ENCODE measurements around the gene SLC13A5.
A peak's percentile ranks its signal among the peaks of the same experiment; 100 is the strongest.
"Not testable (repeated sequence)": the region's sequence is repeated elsewhere in the genome, so short reads cannot be mapped to it uniquely, and the experiment has no call there.

The SLC13A5 gene

DNA sequence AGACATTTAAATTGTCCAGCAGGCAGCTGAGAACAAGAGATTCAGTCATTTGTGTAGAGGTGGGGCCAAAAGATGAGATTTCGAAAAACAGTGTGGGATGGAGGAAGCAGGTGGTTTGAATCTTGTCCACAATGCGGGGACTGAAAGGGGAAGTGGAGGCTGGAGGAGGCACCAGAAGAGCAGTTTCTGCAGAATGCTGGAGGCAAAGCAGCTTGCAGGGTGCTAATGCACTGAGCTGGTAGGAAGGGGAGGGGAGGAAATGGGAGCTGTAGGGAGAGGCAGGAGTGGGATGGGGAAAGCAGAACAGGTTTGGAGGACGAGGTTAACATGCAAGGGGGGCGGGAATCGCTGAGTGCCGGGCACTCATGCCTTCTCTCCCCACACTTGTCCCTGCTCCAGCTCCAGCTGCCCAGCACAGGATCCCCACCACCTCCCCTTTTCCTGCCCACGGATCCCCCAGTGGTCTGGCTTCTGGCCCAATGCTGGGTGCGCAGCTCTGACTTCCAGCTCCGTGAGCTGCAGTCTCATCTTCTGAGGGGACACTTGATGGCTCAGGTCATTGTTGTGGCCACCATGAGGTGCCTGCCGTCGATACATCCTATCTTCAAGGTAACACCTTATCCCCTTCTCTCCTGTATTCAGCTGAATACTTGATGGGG, 52.2 kb downstream of the SLC13A5 start:
- DNase-seq (ENCODE audit: low spot score) = no peak

DNA sequence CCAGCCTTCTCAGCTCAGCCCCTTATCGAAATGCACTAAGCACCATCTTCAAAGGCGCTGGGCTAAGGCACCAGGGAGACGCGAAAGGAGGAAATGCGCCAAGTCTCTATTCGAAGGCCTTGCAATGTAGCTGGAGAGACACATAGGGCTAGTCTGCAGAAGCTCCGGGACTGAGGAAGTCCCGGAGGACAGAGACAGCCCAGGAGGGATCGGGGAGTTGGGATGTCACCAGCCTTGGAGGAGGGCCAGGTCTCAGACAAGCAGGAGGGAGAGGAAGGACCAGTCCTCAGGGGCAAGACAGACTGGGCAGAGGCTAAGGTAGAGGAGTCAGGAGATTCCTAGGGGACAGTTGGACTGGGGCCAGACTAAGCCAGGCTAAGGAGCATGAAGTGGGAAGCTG, 53.1 kb downstream of the SLC13A5 start:
- no peak for DNase-seq (ENCODE audit: low spot score)

- not testable (repeated sequence) for DNase-seq (ENCODE audit: low spot score)
Measured at GRCh38 chr17:6658411-6658810, 54.8 kb downstream of the SLC13A5 start.

GRCh38 chr17:6657633-6658287, 55.4 kb downstream of the SLC13A5 start:
- DNase-seq (ENCODE audit: low spot score) = no peak

DNA sequence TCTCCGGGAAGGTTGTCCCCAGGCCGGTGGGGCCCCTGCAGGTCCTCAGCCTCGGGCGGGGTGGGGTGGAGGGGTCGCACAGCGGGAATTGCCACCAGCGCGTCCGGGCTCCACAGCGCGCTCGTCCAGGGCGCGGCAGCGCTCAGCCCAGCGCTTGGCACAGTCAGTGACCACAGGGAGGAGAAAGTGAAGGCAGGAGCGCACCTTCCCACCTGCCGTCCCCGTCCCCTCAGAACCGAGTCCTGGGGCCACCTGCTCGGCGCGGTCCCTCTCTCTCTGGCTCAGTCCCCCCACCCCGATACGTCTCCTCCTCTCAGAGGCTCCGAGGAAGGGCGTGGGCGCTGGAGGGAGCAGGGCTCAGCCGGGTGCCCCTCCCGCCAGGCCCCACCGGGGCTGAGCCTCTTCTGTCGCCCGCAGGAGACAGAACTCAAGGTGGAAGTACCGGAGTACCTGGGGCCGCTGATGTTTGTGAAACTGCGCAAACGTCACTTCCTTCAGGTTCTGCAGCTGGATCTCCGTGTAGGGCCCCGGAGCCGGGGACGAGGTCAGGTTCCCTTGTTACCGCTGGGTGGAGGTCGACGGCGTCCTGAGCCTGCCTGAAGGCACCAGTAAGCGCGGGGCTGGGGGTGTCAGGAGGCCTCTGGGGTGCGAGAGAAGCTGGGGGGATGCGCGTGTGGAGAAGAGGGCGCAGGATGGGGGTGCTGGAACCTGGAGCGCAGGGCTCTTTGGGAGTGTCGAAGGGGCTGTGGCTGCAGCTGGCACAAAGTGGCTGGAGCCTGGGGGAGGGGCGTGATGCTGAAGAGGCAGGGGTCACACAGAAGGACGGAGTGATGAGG, 56.2 kb downstream of the SLC13A5 start:
- not testable (repeated sequence) for DNase-seq (ENCODE audit: low spot score)

DNA sequence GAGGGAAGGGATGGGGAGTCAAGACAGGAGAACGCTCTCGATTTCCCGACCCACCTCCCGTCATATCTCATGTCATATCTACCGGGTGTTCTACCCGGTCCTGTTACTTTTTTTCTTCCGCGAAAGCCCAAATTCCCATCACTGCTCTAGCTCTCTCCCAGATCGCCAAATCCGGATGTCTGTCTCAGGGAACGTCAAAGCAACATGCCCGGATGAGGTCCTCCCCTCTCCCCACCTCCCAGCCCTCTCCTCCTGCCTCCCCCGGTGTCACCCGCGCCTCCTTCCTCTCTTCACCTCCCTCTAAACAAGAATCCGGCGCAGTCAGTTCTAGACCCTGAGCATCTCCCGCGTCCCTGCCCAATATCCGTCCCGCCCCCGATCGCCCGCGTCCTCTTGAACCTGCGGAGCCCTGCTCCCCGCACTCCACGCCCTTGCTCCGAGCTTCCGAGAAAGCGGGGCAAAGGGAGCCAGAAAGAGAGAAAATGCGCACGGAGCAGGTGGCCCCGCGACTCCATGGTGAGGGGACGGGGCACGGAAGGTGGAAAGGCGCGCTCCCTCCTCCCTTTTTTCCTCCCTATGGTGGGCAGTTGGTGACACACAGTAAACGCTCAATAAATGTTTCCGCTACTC, 57.3 kb downstream of the SLC13A5 start:
- DNase-seq (ENCODE audit: low spot score) = not testable (repeated sequence)

- DNase-seq (ENCODE audit: low spot score) = no peak
Measured at GRCh38 chr17:6654841-6655731, 58.1 kb downstream of the SLC13A5 start.

DNA sequence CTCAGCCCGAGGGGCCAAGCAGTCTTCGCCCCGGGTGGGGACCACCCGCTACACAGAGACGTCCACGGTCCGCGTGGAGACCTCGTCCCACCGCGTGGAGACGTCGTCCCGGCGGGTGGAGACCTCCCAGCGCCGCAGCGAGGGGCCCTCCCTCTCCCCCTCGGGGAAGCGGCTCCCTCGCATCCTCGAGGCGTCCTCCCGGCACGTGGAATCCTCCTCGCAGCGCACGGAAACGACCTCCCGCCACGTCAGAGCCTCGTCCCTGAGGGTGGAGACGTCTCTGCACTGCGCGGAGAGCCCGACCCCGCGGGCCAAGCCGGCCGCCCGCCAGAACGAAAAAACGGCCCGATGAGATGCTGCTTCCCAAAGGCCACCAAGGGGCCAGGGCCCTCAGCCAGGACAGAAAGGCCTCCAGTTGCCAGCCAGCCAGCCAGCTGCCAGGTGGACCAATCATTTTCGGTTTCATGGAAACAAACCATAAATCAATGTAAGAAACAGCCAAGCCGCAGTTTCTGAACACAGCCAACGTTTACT, 61.2 kb downstream of the SLC13A5 start:
- DNase-seq (ENCODE audit: low spot score) = peak; percentile 62

DNA sequence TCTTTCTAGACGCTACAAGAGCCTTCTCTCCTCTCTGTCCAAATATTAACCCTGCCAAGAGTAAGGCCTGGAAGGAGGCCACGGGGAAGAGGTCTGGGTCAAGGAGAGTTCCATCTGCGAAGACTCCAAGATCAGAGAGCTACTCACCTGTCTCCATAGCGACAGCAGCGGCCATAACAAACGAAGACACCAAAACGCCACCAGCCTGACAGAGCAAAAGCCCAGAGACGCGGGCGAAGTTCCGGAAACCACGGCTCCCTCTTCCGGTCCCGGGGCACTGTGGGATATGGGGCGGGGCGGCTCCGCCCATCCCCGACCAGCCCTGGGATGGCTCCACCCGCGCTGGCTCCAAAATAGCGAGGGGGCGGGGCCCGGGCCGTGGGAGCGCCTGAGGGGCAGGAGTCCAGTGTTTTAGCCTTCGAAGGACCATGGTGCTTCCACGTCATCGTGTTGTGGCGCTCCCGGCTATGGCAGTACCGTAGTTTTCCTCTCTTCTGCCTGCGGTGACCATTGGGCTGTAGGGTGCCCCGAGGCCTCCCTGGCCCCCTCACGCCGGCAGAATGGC, 61.7 kb downstream of the SLC13A5 start, which contains the start of the genes C17orf100 and MED31:
C17orf100 (plus strand) TSS at position 409 of the 565 bp plus-strand sequence; CDS start at position 561, 152 bp downstream.
MED31 (minus strand) TSS at position 252 of the 565 bp plus-strand sequence; CDS start at position 175, 77 bp downstream.
- DNase-seq (ENCODE audit: low spot score) = peak; percentile 93

DNA sequence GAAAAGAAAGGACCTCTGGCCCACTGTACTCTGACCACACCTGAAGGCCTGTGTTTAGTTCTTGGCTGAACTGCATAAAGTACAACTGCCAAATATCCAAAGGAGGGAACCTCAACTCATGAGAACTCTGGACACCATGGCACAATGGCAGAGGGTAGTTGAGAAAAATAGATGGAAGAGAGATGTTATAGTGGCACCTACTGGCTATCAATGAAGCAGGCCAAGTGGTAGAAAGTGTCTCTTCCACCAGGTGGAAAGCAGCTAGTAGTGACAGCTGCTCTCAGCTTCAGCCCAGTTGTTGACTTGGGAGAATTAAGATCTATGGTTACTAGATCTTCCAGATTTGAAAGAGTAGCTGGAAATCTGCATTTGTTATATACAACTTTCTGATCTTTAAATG, 65.0 kb downstream of the SLC13A5 start:
- no peak for DNase-seq (ENCODE audit: low spot score)

DNA sequence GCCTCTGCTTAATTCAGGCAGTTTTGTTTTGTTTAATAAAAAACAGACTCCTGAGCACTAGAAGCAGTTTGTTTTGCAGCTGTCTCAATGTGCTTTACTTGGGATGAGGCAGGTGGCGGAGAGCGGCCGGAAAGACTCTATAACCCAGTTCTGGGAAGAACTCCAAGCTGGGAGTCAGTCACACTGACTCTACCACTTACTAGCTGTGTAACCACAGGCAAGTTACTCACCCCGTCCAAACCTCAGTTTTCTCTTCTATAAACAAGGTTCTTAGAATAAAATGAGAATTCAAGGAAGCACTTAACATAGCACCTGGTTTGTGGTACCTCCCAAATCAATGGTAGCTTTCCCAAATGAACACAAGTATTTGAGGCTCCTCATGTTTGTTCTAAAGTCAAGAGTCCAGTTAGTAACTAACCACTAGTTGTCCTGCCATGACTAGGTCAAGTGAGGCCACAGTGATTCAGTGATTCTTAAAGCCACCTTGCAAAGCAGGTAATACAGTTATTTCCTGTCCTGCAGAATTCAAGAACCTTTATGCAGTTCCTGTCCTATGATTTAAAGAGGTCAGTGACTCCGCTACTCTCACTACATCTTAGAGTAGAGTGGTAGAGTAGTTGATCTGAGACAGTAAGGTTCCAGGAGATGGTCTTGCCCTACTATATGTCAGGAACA, 69.6 kb downstream of the SLC13A5 start:
- DNase-seq (ENCODE audit: low spot score) = no peak

DNA sequence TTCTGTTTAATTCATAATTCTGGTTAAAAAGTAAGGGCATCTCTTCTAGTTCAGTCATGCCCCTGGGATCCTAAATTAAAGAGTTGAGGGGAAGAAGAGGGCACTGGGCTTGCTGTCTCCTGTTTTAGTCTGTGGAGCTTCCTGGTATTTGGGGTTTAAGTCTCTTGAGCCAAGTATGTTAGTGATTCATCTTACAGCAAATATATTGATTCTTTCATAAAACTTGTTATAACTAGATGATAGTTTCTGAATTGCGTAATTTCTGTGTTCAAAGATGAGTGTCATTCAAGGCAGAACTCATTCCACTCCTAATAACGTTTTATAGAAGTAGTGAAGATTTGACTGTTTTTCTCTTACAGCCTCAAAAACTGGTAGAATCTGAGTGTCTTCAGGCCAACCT, 70.6 kb downstream of the SLC13A5 start:
- no peak for DNase-seq (ENCODE audit: low spot score)

GRCh38 chr17:6641247-6641863, 71.8 kb downstream of the SLC13A5 start:
- DNase-seq (ENCODE audit: low spot score) = no peak

GRCh38 chr17:6640536-6641246, 72.5 kb downstream of the SLC13A5 start, which contains the start of the genes KIAA0753 and TXNDC17:
Gene KIAA0753 (minus strand): TSS chr17:6640711. CDS start chr17:6635103, 5,608 bp downstream.
Gene TXNDC17 (plus strand): TSS chr17:6641060. CDS start chr17:6641083, 23 bp downstream.
- peak; percentile 77 for DNase-seq (ENCODE audit: low spot score)

GRCh38 chr17:6639586-6640535, 73.3 kb downstream of the SLC13A5 start:
- DNase-seq (ENCODE audit: low spot score) = no peak

DNA sequence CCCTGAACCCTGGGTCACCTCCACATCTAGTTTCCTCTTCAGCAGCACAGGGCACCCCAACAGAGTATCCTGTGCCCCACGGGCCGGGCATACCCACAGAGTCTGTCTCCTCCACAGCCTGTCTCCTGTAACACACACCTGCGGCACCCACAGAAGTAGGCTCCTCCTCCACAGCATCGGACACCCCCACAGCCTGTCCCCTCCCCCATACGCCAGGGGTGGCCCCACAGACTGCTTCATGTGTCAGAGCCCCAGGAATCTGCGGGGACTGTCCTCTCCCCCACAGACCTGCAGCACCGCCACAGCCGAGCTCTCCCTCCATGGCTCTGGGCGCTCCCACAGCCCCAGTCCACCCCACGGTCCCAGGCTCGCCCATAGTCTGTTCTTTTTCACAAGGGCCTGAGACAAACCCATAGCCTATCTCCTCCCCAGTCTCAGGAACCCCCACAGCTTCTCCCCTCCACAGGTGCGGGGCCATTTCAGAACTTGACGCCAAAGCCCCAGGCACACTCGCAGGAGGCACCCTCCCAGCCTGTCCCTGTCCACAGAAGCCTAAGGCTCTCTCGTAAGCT, 74.1 kb downstream of the SLC13A5 start:
- no peak for DNase-seq (ENCODE audit: low spot score)
